Renal cortex interstitium (tissue), 15 donors: ENCODE results near the gene CABP5. TPM values are rescaled to one million over a fixed set of nuclear protein-coding genes. Genes with fewer than 3 reads are reported as not detected.
"Not testable (repeated sequence)": the region's sequence is repeated elsewhere in the genome, so short reads cannot be mapped to it uniquely, and the experiment has no call there.

Source experiments
- DNase-seq, 11 donors: peaks; one replicate each; pipeline ENCODE4 v3.0.0-alpha.2; 2013; ENCODE audit warnings: low read depth in 9 of 11, low spot score in 4 of 11; ENCODE audit errors: extremely low read depth in 1 of 11
- long read RNA-seq, 16 experiments: transcript quantifications; one replicate each; lab custom pipeline, GENCODE V29; 2026
- polyA plus RNA-seq, 3 donors: library from polyadenylated mRNA; unstranded; fragments of 120-200 nt; gene quantifications; one replicate each; pipeline ENCODE4 v1.2.1, GENCODE V29; 2013; ENCODE audit not compliant: insufficient read length in 3 of 3

The CABP5 gene
- not detected for polyA plus RNA-seq
- long read RNA-seq, donor 1 = 0 reads
- long read RNA-seq, donor 2 = 0 reads
- long read RNA-seq, donor 3 = 0 reads
- long read RNA-seq, donor 4 = 0 reads
- long read RNA-seq, donor 5 = 0 reads
- long read RNA-seq, donor 6 = 0 reads
- long read RNA-seq, donor 7 = 0 reads
- long read RNA-seq, donor 8 = 0 reads
- long read RNA-seq, donor 9 = 0 reads
- long read RNA-seq, donor 10 = 0 reads
- long read RNA-seq, donor 11 = 0 reads
- long read RNA-seq, donor 12 = 0 reads
- long read RNA-seq, donor 13 = 0 reads
- long read RNA-seq, donor 14 = 0 reads
- long read RNA-seq, donor 15 = 0 reads
- long read RNA-seq, donor 16 = 0 reads

DNA sequence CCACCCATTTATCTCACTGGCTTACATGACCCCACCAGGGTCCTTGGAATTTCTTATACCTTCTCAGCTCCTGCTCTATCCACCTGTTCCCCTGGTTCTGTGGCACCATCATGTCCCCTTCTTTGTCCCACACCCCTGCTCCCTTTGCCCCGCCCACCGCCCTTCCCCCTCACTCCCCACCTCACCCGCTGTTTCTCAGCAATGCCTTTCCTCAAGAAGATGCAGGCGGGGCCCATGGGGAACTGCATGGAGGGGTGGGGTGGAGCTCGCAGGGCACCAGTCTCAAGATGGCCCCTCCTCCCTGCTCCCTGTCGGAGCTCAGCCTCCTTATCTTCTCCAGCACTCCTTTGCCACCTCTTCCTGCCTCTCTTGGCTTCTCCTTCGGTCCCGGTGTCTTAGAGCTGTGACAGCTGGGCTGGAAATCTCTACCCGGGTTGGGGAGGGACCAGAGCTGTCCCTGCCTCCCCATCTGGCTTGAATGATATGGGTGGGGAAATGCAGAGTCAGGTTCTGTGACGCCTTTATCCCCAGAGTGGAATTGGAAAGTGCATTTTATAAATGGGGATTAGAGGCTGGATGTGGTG is at the start of gene CABP5:
Gene CABP5 (minus strand): TSS at position 405 of the 584 bp plus-strand sequence. CDS start 157 bp downstream, at position 248.
- no peak for DNase-seq

GRCh38 chr19:48091111-48091718 is 47.3 kb upstream of the CABP5 start:
- DNase-seq = not testable (repeated sequence)

DNA sequence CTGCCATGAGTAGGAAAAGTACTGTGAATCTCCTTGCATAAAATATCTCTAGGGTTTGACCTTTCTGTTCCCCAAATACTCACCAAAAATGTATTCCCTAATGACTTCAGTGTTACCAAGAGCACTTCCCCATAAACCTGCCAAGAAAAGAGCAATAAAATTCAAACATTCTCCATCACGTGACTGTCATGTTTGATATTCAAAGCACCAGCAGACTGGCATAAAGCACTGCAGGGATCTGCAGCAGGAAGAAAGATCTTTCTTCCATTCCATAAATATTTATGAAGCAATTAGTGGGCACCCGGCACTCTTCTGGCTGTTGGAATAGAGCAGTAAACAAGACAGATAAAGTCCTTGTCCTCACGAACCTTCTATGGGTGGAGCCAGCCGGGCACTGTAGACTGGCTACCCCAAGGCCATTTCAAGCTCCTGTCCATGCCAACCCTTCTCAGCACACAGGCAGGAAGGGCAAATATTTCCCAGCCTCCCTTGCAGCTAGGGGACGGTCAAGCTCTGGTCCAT is 46.5 kb upstream of the CABP5 start:
- DNase-seq = no peak

DNA sequence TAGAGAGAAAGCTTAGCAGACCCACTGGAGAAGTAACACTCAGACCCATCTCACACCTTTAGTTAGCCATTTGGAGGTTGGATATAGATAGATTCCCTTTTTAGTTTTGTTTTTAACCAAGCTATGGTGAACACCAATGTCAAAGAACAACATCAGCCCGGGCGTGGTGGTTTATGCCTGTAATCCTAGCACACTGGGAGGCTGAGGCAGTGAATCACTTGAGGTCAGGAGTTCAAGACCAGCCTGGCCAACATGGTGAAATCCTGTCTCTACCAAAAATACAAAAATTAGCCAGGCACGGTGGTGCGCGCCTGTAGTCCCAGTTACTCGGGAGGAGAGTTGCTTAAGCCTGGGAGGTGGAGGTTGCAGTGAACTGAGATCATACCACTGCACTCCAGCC is 45.1 kb upstream of the CABP5 start:
- DNase-seq = not testable (repeated sequence)

DNA sequence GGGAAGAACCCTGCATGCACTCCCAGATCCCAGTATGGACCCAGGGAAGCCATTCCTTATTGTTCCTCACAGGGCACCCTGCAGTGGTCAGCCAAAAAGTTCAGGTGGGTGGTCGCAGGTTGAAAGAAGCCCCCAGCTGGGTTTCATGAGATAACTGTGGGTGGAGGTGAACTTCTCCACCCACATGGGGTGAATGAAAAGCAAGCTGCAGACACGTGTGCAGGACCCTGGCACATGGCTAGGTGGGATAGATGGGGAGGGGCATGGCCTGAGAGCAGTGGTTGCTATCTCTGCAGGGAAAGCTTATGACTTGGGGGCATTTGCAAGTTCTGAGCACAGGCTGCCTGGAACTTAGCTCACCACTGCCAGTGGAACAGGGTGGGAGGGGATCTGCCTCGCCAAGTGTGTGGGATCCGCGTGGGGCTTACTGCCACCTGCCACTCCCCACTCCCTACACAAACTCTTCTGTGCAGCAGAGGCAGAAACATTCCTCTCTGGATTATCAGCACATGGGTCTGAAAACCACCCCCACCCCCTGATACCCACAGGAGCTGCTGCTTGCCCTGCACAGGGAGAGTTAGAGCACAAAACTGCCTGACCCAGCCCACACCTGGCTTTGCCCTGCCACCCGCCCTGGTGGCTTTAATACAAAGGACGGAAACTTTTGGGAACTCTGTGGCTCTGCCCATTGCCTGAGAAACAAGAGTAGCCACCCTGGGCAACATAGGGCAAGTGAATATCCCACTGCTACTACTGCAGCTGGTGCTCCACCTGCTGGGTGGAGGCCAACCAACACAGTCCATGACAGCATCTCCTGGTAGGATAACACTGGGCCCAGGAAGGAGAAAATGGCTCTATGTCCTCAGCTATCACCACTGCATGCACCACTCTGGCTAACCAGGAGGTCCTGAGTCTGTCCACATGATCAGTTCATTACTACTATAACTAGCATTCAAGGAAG is 42.3 kb upstream of the CABP5 start:
- no peak for DNase-seq

DNA sequence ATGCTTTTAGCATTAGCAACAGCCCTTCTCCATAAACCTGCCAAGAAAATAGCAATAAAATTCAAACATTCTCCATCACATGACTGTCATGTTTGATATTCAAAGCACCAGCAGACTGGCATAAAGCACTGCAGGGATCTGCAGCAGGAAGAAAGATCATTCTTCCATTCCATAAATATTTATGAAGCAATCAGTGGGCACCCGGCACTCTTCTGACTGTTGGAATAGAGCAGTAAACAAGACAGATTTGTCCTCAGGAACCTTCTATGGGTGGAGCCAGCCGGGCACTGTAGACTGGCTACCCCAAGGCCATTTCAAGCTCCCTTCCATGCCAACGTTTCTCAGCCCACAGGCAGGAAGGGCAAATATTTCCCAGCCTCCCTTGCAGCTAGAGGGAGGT is 41.2 kb upstream of the CABP5 start:
- no peak for DNase-seq

GRCh38 chr19:48081106-48081505 is 37.2 kb upstream of the CABP5 start:
- no peak for DNase-seq

DNA sequence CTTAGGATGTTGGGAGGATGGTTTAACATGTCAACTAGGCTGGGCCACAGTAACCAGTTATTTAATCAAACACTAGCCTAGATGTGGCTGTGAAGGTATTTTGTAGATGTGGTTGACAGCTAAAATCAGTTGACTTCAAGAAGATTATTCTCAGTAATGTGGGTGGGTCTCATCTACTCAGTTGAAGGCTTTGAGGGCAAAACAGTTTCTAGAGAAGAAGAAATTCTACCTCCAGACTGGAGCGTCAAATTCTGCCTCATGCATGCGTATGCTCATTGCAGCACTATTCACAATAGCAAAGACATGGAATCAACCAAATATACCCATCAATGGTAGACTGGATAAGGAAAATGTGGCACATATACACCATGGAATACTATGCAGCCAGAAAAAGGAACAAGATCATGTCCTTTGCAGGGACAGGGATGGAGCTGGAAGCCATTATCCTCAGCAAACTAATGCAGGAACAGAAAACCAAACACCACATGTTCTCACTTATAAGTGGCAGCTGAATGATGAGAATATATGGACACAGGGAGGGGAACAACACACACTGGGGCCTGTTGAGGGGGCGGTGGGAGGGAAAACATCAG is 26.4 kb upstream of the CABP5 start:
- not testable (repeated sequence) for DNase-seq

- no peak for DNase-seq
Measured at GRCh38 chr19:48069435-48069834, 25.6 kb upstream of the CABP5 start.

- no peak for DNase-seq
Measured at GRCh38 chr19:48064509-48064908, 20.6 kb upstream of the CABP5 start.

GRCh38 chr19:48061401-48062344 is 17.8 kb upstream of the CABP5 start:
- DNase-seq = no peak

- DNase-seq = no peak
Measured at GRCh38 chr19:48060381-48060780, 16.5 kb upstream of the CABP5 start.

DNA sequence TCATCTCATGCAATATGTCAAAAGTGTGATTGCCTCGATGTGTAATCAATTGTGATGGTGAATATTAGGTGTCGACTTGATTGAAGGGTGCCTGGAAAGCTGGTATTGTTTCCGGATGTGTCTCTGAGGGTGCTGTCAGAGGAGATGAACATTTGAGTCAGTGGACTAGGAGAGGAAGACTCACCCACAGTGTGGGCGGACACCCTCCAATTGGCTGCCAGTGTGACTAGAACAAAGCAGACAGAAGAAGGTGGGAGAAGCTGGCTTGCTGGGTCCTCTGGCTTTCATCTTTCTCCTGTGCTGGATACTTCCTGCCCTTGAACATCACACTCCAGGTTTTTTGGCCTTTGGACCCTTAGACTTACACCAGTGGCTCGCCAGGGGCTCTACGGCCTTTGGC is 15.5 kb upstream of the CABP5 start:
- DNase-seq = no peak

GRCh38 chr19:48053856-48054255 is 10.0 kb upstream of the CABP5 start:
- no peak for DNase-seq

- DNase-seq = no peak
Measured at GRCh38 chr19:48053076-48053475, 9.2 kb upstream of the CABP5 start.

DNA sequence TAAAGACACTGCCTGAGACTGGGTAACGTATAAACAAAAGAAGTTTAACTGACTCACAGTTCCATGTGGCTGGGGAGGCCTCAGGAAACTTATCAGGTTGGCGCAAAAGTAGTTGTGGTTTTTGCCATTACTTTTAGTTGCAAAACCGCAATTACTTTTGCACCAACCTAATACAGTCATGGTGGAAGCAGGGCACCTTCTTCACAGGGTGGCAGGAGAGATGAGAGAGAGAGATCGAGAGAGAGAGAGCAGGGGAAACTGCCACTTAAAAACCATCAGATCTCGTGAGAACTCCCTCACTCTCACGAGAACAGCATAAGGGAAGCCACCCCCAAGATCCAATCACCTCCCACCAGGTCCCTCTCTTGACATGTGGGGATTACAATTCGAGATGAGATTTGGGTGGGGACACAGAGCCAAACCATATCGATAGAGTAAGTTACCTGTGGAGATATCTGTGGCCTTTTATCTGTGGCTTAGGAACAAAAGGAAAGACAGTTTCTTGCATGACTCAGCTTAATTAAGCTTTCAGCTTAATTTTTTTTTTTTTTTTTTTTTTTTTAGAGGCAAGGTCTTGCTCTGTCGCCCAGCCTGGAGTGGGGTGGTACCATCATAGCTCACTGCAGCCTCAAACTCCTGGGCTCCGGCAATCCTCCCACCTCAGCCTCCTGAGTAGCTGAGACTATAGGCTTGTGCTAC is 7.6 kb upstream of the CABP5 start:
- no peak for DNase-seq

DNA sequence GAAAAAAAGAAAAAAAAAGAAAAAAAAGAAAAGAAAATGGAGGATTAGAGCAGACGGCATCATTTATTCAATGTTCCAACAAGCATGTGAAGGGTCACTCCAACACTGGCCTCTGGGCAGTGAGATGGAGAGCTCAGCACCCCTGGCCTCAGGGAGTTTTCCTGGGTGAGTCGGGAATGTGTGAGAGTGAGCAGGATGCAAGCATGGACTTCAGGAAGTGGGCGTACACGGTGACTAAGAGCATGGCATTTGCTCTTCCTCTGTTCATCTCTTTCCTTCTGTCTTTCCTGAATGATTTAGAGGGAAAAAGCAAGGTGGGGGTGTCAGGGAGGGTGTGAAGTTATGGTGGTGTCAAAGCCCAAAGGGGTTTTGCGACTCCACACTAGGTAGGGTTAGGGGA is 682 bp upstream of the CABP5 start:
- no peak for DNase-seq
